Hepatocyte (in vitro differentiated cells): ENCODE measurements around the gene CLDN34. TPM values are rescaled to one million over a fixed set of nuclear protein-coding genes. Genes with fewer than 3 reads are reported as not detected.

Experiments
- DNase-seq: peaks from one replicate; pipeline ENCODE4 v3.0.0-alpha.2; 2016; ENCODE audit warnings: low spot score
- H2AFZ ChIP-seq: fragments of 200-600 bp; sonication (generic); 2 replicates; pipeline ENCODE4 v1.6.0; 2016; ENCODE audit warnings: antibody characterized with exemption, mild to moderate bottlenecking
- H3K27ac ChIP-seq: fragments of 200-600 bp; sonication (generic); 2 replicates; pipeline ENCODE4 v1.5.1; 2016; ENCODE audit warnings: mild to moderate bottlenecking
- H3K27me3 ChIP-seq: fragments of 200-600 bp; sonication (generic); 2 replicates; pipeline ENCODE4 v1.6.1; 2016
- H3K36me3 ChIP-seq: fragments of 200-600 bp; sonication (generic); replicated peaks from 2 replicates; pipeline ENCODE4 v1.5.1; 2016; ENCODE audit warnings: low read depth; ENCODE audit not compliant: insufficient read depth
- H3K4me1 ChIP-seq: fragments of 200-600 bp; sonication (generic); 2 replicates; pipeline ENCODE4 v1.5.1; 2016; ENCODE audit warnings: mild to moderate bottlenecking, moderate library complexity; ENCODE audit not compliant: insufficient read depth
- H3K4me2 ChIP-seq: fragments of 200-600 bp; sonication (generic); 2 replicates; pipeline ENCODE4 v1.6.0; 2016
- H3K4me3 ChIP-seq: fragments of 200-600 bp; sonication (generic); 2 replicates; pipeline ENCODE4 v1.5.1; 2016; ENCODE audit warnings: mild to moderate bottlenecking
- H3K79me2 ChIP-seq: fragments of 200-600 bp; sonication (generic); 2 replicates; pipeline ENCODE4 v1.6.0; 2017; ENCODE audit warnings: mild to moderate bottlenecking
- H3K9me2 ChIP-seq: fragments of 200-600 bp; sonication (generic); replicated peaks from 2 replicates; pipeline ENCODE4 v1.6.0; 2017; ENCODE audit warnings: mild to moderate bottlenecking; ENCODE audit not compliant: insufficient read depth
- H3K9me3 ChIP-seq: fragments of 200-600 bp; sonication (generic); 2 replicates; pipeline ENCODE4 v1.5.1; 2016; ENCODE audit warnings: low read depth, mild to moderate bottlenecking
- H4K20me1 ChIP-seq: fragments of 200-600 bp; sonication (generic); 2 replicates; pipeline ENCODE4 v1.6.0; 2016; ENCODE audit warnings: mild to moderate bottlenecking; ENCODE audit not compliant: insufficient read depth, poor library complexity, severe bottlenecking
- CTCF ChIP-seq: fragments of 200-600 bp; sonication (generic); IDR thresholded peaks from 2 replicates; pipeline ENCODE4 v1.5.1; 2016; ENCODE audit warnings: antibody characterized with exemption, mild to moderate bottlenecking; ENCODE audit not compliant: poor library complexity
- EZH2 ChIP-seq: fragments of 200-600 bp; sonication (generic); IDR thresholded peaks from 2 replicates; pipeline ENCODE4 v1.6.1; 2016; ENCODE audit warnings: antibody characterized with exemption, mild to moderate bottlenecking, borderline replicate concordance
- EZH2phosphoT487 ChIP-seq: fragments of 200-600 bp; sonication (generic); IDR thresholded peaks from one replicate; pipeline ENCODE4 v1.6.1; 2018; ENCODE audit warnings: antibody characterized with exemption, mild to moderate bottlenecking, low read depth, moderate library complexity; ENCODE audit not compliant: unreplicated experiment, severe bottlenecking
- WGBS: methylation state at CpG from one replicate; pipeline ENCODE4 v1.1.6; 2016; ENCODE audit warnings: low lambda C conversion rate; ENCODE audit errors: missing lambda C conversion rate; 5-methylcytosine and 5-hydroxymethylcytosine counted together
- polyA plus RNA-seq: library from polyadenylated mRNA; unstranded; fragments of >200 nt; fragmentation: Nextera tagmentation; extraction: Ambion mirVana; gene quantifications from 2 replicates; pipeline ENCODE4 v1.2.1, GENCODE V29; 2016
- total RNA-seq: library from RNA; depleted of rRNA; stranded (reverse); fragments of >200 nt; gene quantifications from 2 replicates; pipeline ENCODE4 v1.2.3, GENCODE V29; 2014

Gene CLDN34
- total and polyA plus RNA-seq, 2 experiments from 2014 or later: not detected

- TF ChIP-seq EZH2: no peak
- TF ChIP-seq CTCF: no peak
- TF ChIP-seq EZH2phosphoT487: no peak
- H3K9me3 ChIP-seq: no peaks in the 10 kb centered on the region
- H3K9me2 ChIP-seq: no peaks in the 10 kb centered on the region
- H3K36me3 ChIP-seq: no peaks in the 10 kb centered on the region
- WGBS: 59% methylated on average over 11 of the region's 11 CpGs
- DNase-seq: no peak
- H4K20me1 ChIP-seq: no peaks in the 10 kb centered on the region
- H3K4me2 ChIP-seq: no peak overlapping the region
- H3K4me3 ChIP-seq: no peak overlapping the region
- no peaks in the 10 kb centered on the region for H3K27me3 ChIP-seq
- H3K4me1 ChIP-seq: no peaks in the 10 kb centered on the region
- no peak overlapping the region for H2AFZ ChIP-seq
- no peaks in the 10 kb centered on the region for H3K79me2 ChIP-seq
- no peak overlapping the region for H3K27ac ChIP-seq
These were observed 39.3 kb upstream of the CLDN34 start for GRCh38 chrX:9927698-9928482.

GRCh38 chrX:9935436-9935835 lies 31.7 kb upstream of the CLDN34 start:
- H3K4me1 ChIP-seq: no peaks in the 10 kb centered on the region
- H3K4me3 ChIP-seq: no peak overlapping the region
- no peaks in the 10 kb centered on the region for H4K20me1 ChIP-seq
- TF ChIP-seq EZH2: no peak
- no peak for TF ChIP-seq CTCF
- no peak for TF ChIP-seq EZH2phosphoT487
- no peak overlapping the region for H3K4me2 ChIP-seq
- WGBS: 88% methylated on average over 3 of the region's 3 CpGs
- no peak for DNase-seq
- H3K36me3 ChIP-seq: no peaks in the 10 kb centered on the region
- H3K9me3 ChIP-seq: no peaks in the 10 kb centered on the region
- H3K9me2 ChIP-seq: no peaks in the 10 kb centered on the region
- no peaks in the 10 kb centered on the region for H3K79me2 ChIP-seq
- H3K27ac ChIP-seq: no peak overlapping the region
- no peaks in the 10 kb centered on the region for H3K27me3 ChIP-seq
- no peak overlapping the region for H2AFZ ChIP-seq

- no peaks in the 10 kb centered on the region for H3K79me2 ChIP-seq
- H2AFZ ChIP-seq: no peak overlapping the region
- no peak for TF ChIP-seq EZH2phosphoT487
- TF ChIP-seq CTCF: no peak
- no peak for TF ChIP-seq EZH2
- H3K27me3 ChIP-seq: no peaks in the 10 kb centered on the region
- DNase-seq: no peak
- no peaks in the 10 kb centered on the region for H3K9me2 ChIP-seq
- no peaks in the 10 kb centered on the region for H3K4me1 ChIP-seq
- no peak overlapping the region for H3K4me2 ChIP-seq
- H3K27ac ChIP-seq: no peak overlapping the region
- H4K20me1 ChIP-seq: no peaks in the 10 kb centered on the region
- H3K9me3 ChIP-seq: no peaks in the 10 kb centered on the region
- no peak overlapping the region for H3K4me3 ChIP-seq
- 81% methylated on average over 8 of the region's 8 CpGs for WGBS
- no peaks in the 10 kb centered on the region for H3K36me3 ChIP-seq
These were observed 29.4 kb upstream of the CLDN34 start for GRCh38 chrX:9937761-9938160.
